Transverse colon (tissue), 4 donors: ENCODE data around the gene GK2. TPM values are rescaled to one million over a fixed set of nuclear protein-coding genes. Genes with fewer than 3 reads are reported as not detected.

Source experiments
- DNase-seq: peaks from one replicate; pipeline ENCODE4 v3.0.0-alpha.2; 2019
- H3K27ac ChIP-seq, 4 donors: fragments of 200-600 bp; sonication (generic); 2 replicates each; pipeline ENCODE4 v1.5.1; 2016 to 2018; ENCODE audit warnings: inconsistent platforms in 4 of 4
- H3K27me3 ChIP-seq: fragments of 200-600 bp; sonication (generic); 2 replicates; pipeline ENCODE4 v1.5.1; 2017; ENCODE audit warnings: inconsistent platforms
- H3K36me3 ChIP-seq, 4 donors: fragments of 200-600 bp; sonication (generic); 2 replicates each; pipeline ENCODE4 v1.5.1; 2017 to 2019; ENCODE audit warnings: inconsistent platforms in 4 of 4
- H3K4me1 ChIP-seq, 4 donors: fragments of 200-600 bp; sonication (generic); 2 replicates each; pipeline ENCODE4 v1.5.1; 2017 to 2020; ENCODE audit warnings: inconsistent platforms in 4 of 4
- H3K4me3 ChIP-seq, 4 donors: fragments of 200-600 bp; sonication (generic); 1 replicate in 1 of 4; 2 replicates in 3 of 4; pipeline versions ENCODE4 v1.5.1 to v1.6.1; 2017 to 2019; ENCODE audit warnings: inconsistent platforms in 4 of 4
- H3K9me3 ChIP-seq, 2 donors: fragments of 200-600 bp; sonication (generic); 2 replicates each; pipeline ENCODE4 v1.5.1; 2017 to 2019; ENCODE audit warnings: inconsistent platforms in 2 of 2
- EP300 ChIP-seq: sonication (generic); formaldehyde crosslinking; IDR thresholded peaks from one replicate; pipeline ENCODE4 v1.6.1; 2017; ENCODE audit warnings: antibody characterized with exemption, low read depth
- POLR2A ChIP-seq: fragments of 450-650 bp; IDR thresholded peaks from one replicate; pipeline ENCODE4 v1.6.1; 2016; ENCODE audit warnings: antibody characterized with exemption, mild to moderate bottlenecking, moderate library complexity
- POLR2AphosphoS5 ChIP-seq, 3 donors: sonication (generic); formaldehyde crosslinking; IDR thresholded peaks; one replicate each; pipeline ENCODE4 v1.6.1; 2016; ENCODE audit warnings: antibody characterized with exemption in 3 of 3
- WGBS, 2 donors: methylation state at CpG; one replicate each; pipeline ENCODE4 v1.1.5; 2018; ENCODE audit warnings: low coverage in 1 of 2; 5-methylcytosine and 5-hydroxymethylcytosine counted together
- in situ Hi-C, 4 donors: fragments of 200-750 bp; cut with MboI; loops; one replicate each; pipeline versions ENCODE4 v1.15.0 to v1.15.1; 2017; ENCODE audit warnings: low sequenced_read_pairs in 3 of 4, low pct_ligation_motif_present in 1 of 4, low pct_unique_long_range_greater_than_20kb in 1 of 4
- intact Hi-C: fragments of 100-400 bp; cut with DNase I; formaldehyde crosslinking; loops from one replicate; pipeline ENCODE4 v1.15.1; 2023; ENCODE audit warnings: low total_unique reads
- total RNA-seq, 4 donors: library from RNA; depleted of rRNA; stranded (reverse); fragments of >200 nt; gene quantifications; one replicate each; pipeline ENCODE4 v1.1.0, GENCODE V29; 2016
- TF ChIP-seq, protein P1 (sequence below), 5 experiments: fragments of 200-600 bp in 3 of 5; fragments of 450-650 bp in 2 of 5; sonication (generic) in 3 of 5; IDR thresholded peaks; 1 replicate in 2 of 5; 2 replicates in 3 of 5; pipeline ENCODE4 v1.5.1; 2016 to 2017; ENCODE audit warnings: antibody characterized with exemption in 5 of 5, inconsistent platforms in 3 of 5, mild to moderate bottlenecking in 2 of 5, moderate library complexity in 1 of 5

The GK2 gene
- total RNA-seq, 4 donors from 2014 or later = not detected

- no peak overlapping the region for H3K4me3 ChIP-seq
- H3K9me3 ChIP-seq = no peaks in the 10 kb centered on the region
- no peaks in the 10 kb centered on the region for H3K4me1 ChIP-seq
- DNase-seq = no peak
- TF ChIP-seq, protein P1, sequence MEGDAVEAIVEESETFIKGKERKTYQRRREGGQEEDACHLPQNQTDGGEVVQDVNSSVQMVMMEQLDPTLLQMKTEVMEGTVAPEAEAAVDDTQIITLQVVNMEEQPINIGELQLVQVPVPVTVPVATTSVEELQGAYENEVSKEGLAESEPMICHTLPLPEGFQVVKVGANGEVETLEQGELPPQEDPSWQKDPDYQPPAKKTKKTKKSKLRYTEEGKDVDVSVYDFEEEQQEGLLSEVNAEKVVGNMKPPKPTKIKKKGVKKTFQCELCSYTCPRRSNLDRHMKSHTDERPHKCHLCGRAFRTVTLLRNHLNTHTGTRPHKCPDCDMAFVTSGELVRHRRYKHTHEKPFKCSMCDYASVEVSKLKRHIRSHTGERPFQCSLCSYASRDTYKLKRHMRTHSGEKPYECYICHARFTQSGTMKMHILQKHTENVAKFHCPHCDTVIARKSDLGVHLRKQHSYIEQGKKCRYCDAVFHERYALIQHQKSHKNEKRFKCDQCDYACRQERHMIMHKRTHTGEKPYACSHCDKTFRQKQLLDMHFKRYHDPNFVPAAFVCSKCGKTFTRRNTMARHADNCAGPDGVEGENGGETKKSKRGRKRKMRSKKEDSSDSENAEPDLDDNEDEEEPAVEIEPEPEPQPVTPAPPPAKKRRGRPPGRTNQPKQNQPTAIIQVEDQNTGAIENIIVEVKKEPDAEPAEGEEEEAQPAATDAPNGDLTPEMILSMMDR (IDR thresholded peaks at IDR 0.05) = no peak
- TF ChIP-seq POLR2AphosphoS5 (IDR thresholded peaks at IDR 0.05) (no peak), POLR2A (no peak), EP300 (no peak)
- H3K27me3 ChIP-seq = no peaks in the 10 kb centered on the region
- intact Hi-C loops = no loop called here
- WGBS, 2 donors = 89% methylated on average over 1 of the region's 1 CpG; no CpG with 5 or more reads in 1 of the 2 donors
- H3K27ac ChIP-seq = no peak overlapping the region
- in situ Hi-C loops = no loop called here
- H3K36me3 ChIP-seq = no peaks in the 10 kb centered on the region
These were observed 4.7 kb downstream of the GK2 start for GRCh38 chr4:79403356-79403755.

- Histone ChIP-seq H3K4me1 (no peaks in the 10 kb centered on the region), H3K9me3 (no peaks in the 10 kb centered on the region), H3K27me3 (no peaks in the 10 kb centered on the region), H3K27ac (no peak overlapping the region), H3K4me3 (no peak overlapping the region), H3K36me3 (no peaks in the 10 kb centered on the region)
- no peak for TF ChIP-seq EP300
- no peak for TF ChIP-seq POLR2A
- TF ChIP-seq POLR2AphosphoS5 (IDR thresholded peaks at IDR 0.05) = no peak
- TF ChIP-seq, protein P1 (IDR thresholded peaks at IDR 0.05) = no peak
- 55 to 70% methylated on average over 1 of the region's 1 CpG for WGBS, 2 donors
- no peak for DNase-seq
- in situ Hi-C loops (no loop called here), intact Hi-C loops (no loop called here)
These were observed 5.6 kb downstream of the GK2 start for GRCh38 chr4:79402332-79402851.

DNA sequence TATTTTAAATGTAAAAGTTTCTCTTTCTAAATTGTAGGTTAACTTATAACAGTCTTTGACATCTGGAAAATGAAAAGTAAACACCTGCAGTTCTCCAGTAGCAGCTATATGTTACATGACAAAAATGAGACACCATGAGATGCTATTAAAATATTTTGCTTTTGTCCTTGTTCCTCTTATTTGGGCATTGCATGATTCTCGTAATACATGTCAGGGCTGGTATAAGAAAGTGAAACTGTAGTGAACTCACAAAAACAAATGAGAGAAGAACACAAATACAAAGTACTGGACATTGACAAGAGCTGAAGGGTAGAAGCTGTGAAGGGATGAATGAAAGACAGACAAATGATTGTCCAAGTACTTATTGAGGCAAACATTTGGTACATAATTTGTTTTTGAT, 9.0 kb downstream of the GK2 start:
- Histone ChIP-seq H3K9me3 (no peaks in the 10 kb centered on the region), H3K27me3 (no peaks in the 10 kb centered on the region), H3K27ac (no peak overlapping the region), H3K36me3 (no peaks in the 10 kb centered on the region), H3K4me3 (no peak overlapping the region), H3K4me1 (no peaks in the 10 kb centered on the region)
- TF ChIP-seq EP300 = no peak
- TF ChIP-seq, protein P1 (IDR thresholded peaks at IDR 0.05) = no peak
- TF ChIP-seq POLR2A = no peak
- TF ChIP-seq POLR2AphosphoS5 (IDR thresholded peaks at IDR 0.05) = no peak
- in situ Hi-C loops (no loop called here), intact Hi-C loops (no loop called here)
- no peak for DNase-seq
- 71 to 75% methylated on average over 1 of the region's 1 CpG for WGBS, 2 donors

- WGBS, 2 donors = 52 to 63% methylated on average over 3 to 5 of the region's 5 CpGs
- intact Hi-C loops = no loop called here
These were observed 10.1 kb downstream of the GK2 start for GRCh38 chr4:79397951-79398350.

More at GRCh38 chr4:79397951-79398350, 10.1 kb downstream of the GK2 start:
- H3K27me3 ChIP-seq = no peaks in the 10 kb centered on the region
- in situ Hi-C loops = no loop called here
- TF ChIP-seq POLR2A (no peak), POLR2AphosphoS5 (IDR thresholded peaks at IDR 0.05) (no peak), EP300 (no peak)
- TF ChIP-seq, protein P1 (IDR thresholded peaks at IDR 0.05) = no peak
- H3K9me3 ChIP-seq = no peaks in the 10 kb centered on the region
- no peak overlapping the region for H3K4me3 ChIP-seq
- H3K27ac ChIP-seq = no peak overlapping the region
- no peaks in the 10 kb centered on the region for H3K4me1 ChIP-seq
- no peaks in the 10 kb centered on the region for H3K36me3 ChIP-seq
- DNase-seq = no peak
